HG03460 (cell line): ENCODE data around the gene PAXX.

Experiments
- ATAC-seq: cut with Tn5 transposase; IDR thresholded peaks from one replicate; pipeline ENCODE4 v1.9.1; 2021; ENCODE audit not compliant: unreplicated experiment

The PAXX gene

DNA sequence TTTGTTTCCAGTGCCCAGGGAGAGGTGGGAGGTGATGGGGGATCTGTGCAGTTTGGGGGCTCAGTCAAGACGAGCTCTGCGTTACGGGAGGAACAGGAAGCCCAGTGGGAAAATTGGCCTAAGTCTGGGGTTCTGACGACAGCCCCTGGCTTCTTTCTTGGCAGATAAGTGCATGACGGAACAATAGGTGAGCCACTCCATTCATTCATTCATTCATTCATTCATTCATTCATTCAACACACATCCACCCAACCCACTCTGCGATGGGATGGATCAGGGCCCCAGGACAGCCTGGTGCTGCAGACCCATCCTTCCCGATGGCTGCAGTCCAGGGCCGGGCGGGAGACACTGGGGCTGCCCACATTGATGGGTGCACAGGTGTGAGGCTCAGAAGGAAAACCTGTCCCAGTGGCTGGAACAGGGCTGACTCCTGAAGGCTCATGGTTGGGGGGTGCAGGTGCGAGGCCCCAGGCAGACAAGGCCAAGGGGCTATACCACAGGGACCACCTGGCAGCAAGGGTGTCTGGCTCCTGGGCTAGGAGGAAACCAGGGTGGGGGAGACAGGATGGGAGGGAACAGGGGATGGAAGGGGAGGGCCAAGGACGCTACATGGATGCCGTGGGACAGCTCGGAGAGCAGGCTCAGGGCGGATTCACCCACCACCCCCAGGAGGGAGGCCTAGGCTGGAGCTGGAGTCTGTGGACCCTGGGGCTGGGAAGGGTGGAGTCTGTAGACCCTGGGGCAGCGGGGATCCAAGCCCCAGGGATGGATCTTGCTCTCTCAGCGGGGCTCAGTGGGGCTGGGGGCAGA lies 11.3 kb upstream of the PAXX start:
- ATAC-seq = no peak

DNA sequence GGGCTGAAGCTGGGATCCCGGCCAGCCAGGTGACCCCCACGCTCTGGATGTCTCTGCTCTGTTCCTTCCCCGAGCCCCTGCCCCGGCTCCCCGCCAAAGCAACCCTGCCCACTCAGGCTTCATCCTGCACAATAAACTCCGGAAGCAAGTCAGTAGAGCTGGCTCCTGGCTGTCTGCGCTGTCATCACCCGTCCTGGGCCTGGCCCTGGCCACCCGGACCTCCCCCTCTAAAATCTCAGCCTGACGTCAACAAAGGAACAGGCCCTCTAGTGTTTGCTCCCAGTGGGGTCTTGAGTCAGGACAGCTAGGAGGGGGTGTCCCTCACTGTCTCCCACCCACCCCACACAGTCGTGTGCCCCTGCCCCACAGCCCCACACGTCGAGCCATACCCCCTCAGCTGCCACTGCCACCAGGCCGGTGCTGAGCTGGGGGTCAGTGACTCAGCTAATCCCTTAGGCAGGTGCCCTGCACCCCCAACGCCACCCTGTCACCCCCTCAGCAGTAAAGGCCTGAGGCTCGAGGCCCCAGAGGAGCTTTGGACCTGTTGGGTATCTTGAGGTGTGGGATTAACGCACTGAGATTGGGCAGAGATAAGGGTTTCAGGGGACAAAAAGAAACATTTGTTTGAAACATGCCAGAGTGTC lies 10.5 kb upstream of the PAXX start:
- ATAC-seq = no peak

GRCh38 chr9:136982232-136983051 lies 9.8 kb upstream of the PAXX start, which contains the start of gene LCNL1:
TSS of gene LCNL1 (plus strand) at chr9:136982993. CDS start at chr9:136983587, 594 bp downstream.
- ATAC-seq = no peak

GRCh38 chr9:136983167-136983566 lies 9.1 kb upstream of the PAXX start:
- ATAC-seq = no peak

GRCh38 chr9:136983656-136984314 lies 8.4 kb upstream of the PAXX start:
- ATAC-seq = no peak

GRCh38 chr9:136984464-136985026 lies 7.7 kb upstream of the PAXX start:
- no peak for ATAC-seq

DNA sequence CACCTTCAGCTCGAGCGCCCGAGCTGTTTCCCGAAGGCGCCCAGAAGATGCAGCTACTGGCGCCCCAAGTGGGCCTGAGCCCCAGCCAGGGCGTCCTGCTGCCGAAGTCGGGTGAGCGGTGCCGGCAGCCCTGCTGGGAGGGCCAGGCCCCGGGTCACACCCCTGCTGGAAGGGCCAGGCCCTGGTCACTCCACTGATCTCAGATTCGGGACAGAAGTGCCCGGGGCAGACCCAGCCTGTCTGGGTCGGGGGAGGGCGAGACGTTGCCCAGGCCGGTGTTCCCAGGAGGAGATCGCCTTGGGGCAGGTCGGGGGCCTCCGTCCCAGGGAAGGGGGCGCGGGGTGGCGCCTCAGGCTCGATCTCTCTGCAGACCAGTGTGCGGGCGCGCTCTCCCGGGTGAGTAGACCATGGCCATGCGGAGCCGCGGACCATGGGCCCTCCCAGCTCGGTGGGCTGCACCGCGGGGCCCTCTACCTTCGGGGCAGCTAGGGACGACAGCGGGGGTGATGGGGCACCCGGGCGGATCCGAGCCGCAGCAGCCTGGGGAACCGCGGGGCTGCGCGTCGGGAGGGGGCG lies 7.1 kb upstream of the PAXX start:
- ATAC-seq = no peak

DNA sequence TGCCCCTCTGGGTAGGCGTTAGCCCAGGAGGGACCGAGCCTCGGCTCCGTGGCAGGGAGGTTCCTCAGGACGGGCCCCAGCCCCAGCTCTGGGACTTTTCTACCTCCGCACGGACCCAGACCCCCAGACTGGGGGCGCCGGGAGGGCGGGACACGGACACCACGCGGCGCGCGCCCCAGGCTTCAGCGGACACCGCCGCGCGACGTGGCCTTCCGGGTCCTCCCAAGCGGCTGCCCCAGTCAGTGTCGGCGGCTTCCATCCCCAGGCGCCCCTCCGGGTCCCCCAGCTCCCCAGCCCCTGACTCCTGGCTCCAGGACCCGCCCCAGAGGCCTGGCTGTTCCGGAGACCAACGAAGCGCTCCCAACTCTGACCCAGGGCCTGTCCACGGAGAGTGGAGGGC lies 6.4 kb upstream of the PAXX start:
- no peak for ATAC-seq

DNA sequence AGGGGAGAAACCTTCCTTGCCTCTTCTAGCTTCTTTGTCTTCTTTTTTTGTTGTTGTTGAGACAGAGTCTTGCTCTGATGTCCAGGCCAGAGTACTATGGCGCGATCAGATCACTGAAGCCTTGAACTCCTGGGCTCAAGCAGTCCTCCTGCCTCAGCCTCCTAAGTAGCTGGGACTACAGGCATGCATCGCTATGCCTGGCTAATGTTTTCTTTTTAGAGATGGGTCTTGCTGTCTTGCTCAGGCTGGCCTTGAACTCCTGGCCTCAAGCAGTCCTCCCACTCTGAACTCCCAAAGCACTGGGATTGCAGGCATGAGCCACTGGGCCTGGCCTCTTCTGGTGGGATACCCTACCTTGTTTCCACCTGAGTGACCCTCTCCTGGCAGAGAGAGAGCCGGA lies 3.4 kb upstream of the PAXX start:
- no peak for ATAC-seq

DNA sequence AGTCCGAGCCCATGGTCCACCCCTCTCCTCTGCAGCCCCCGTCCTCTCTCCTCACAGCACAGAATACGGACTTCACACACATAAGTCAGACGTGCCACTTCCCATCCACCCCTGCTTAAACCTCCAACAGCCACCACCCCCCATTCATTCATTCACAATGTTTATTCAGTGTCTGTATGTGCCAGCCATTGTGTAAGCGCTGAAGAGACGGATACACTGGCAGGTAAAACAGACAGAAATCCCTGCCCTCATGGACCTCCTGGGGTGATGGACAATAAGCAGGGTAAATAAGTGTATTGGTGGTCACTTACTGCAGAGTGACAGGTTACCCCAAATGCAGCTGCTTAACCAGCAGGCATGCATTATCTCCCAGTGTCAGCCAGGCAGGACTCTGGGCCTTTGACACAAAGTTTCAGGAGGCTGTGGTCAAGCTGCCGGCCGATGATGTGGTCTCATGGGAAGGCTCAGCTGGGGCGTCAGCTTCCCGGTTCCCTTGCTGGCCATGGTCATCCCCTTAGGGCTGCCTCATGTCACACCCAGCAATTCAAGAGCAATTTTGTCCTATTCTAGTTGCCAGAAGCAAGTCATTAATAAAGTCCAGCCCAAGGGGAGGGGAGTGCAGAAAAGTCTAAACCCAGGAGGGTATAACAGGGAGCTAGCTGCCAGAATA lies 1.8 kb upstream of the PAXX start:
- no peak for ATAC-seq

- no peak for ATAC-seq
Observed at GRCh38 chr9:136992819-136993369, 672 bp downstream of the PAXX start.

DNA sequence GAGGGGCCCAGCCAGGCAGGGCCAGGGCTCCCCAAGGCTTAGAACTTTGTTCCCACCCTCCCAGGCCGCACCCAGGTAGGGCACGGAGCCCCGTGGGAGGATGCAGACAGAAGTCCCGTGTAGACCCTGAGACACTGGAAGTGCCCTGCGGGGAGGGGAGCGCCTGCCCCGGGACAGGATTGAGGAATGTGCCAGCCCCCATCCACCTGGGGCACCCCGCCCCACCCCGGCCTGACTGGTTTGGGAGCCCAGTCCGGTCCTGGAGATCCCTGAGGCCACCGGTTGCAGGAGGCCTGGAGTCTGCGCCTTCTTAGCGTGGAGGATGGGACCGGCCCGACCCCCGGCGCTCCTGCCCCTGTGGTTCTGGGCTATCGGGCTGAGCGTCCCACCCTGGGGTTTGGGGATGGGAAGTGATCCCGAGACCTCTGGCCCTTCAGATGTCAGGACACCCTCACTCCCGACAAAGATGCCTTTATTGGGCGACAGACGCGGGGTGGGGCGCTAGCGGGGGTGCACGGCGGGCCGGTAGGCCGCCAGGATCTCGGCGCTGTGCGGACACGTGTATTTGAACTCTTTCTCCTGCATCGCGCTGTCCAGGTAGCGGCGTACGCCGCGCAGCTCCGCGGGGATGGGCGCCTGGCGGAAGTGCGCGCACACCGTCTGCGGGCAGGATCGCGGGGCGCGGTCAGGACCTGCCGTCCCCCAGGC lies 2.1 kb downstream of the PAXX start:
- ATAC-seq = no peak

- ATAC-seq = no peak
Observed at GRCh38 chr9:136994888-136995230, 2.6 kb downstream of the PAXX start.

- ATAC-seq = no peak
Observed at GRCh38 chr9:136995362-136995761, 3.1 kb downstream of the PAXX start.

DNA sequence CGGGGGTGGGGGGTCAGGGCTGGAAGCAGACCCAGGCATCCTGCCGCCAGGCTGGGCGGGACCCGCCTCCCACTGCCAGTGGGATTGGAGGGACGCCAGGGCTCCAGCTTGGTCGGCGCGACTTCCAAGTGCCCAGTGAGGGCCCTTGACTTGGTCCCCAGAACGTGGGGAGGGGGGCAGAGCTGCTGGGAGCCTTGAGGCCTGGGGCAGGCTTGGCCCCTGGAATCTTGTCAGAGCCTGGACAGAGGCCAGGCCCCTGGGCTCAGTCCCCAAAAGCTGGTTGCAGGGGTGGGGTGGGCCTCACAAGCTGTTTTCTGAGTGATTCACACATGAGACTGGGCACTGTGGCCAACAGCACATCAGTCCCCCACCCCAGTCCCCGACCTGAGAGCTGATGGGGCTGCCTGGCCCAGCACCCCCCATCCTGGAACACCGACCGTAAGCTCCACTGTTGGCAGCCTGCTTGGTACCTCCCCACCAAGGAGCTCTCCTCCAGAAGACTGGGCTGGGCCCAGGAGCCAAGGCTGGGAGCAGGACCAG lies 3.6 kb downstream of the PAXX start:
- no peak for ATAC-seq

DNA sequence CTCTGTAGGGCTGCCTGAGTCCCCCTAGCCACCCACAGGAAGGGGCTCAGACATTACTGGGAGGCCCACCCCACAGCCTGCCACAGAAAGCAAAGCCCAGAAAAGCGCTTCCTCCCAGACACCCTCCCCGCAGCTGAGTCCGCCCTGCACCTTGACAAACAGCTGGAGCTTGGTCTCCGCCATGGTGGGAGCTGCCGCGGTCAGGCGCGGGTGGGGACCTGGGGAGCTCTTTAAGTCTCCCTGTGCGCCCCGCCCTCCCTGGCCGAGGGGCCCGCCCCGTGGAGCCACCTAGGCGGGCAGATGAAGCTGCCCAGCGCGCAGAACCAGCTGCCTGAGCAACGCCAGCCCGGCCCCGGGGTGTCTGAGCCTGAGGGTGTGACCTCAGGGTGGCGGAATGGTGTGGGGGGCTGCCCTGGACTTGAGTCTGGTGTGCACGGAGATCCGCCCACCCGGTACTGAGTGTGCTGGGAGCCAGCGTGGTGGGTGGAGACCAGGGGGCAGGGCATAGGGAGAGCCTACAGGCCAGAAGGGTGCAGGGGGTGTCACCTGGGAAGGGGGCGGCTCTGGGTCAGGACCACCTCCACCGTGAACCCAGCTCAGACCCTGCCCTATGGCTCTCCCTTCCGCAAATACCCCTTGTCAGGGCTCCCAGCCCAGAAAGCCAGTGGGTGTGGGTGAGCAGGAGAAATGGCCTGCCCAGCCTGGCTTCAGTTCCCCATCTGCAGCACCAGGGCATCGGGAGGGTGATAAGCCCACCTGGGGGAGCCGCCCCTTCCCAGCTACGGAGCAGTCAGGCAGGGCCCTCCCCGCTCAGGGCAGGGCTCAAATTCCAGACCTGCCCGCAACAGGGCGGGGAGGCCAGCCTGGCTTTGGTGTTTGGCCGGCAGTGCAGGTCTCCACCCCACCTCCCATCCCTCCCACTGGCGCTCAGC lies 4.4 kb downstream of the PAXX start, which contains the start of gene CLIC3:
TSS of gene CLIC3 (minus strand) at position 208 of the 932 bp plus-strand sequence. CDS start at position 183, 25 bp downstream.
- no peak for ATAC-seq

- no peak for ATAC-seq
Observed at GRCh38 chr9:136997371-136997770, 5.1 kb downstream of the PAXX start.

DNA sequence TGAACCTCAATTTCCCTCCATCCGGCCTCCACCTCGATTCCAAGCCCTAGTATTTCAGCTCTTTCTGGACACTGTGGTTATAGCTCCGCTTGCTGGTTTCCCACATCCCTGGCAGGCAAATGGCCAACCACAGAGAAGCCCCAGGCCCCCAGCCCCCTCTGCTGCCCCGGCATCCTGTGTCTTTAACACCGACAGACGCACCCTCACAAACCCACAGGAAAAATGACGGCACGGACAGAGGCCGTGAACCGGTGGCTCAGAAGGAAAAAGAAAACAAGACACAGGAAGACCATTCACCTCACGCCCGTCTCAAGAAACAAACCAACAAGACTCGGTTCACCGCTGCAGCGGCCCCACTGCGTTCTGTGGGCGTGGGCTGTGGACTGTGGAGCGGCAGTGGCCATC lies 5.6 kb downstream of the PAXX start:
- ATAC-seq = no peak
